ENCODE results near the gene HLA-DOB.
"Not testable (repeated sequence)": the region's sequence is repeated elsewhere in the genome, so short reads cannot be mapped to it uniquely, and the experiment has no call there.

HLA-DOB gene

GRCh38 chr6:32807020-32807580 is 9.7 kb downstream of the HLA-DOB start:
- DNase-seq: no peak

DNA sequence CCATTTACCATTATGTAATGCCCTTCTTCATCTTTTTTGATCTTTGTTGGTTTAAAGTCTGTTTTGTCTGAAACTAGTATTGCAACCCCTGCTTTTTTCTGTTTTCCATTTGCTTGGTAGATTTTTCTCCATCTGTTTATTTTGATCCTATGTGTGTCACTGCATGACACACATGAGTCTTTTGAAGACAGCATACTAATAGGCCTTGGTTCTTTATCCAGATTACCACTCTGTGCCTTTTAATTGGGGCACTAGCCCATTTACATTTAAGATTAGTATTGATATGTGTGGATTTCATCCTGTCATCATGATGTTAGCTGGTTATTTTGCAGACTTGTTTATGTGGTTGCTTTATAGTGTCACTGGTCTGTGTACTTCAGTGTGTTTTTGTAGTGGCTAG is 11.4 kb downstream of the HLA-DOB start:
- not testable (repeated sequence) for DNase-seq

- no peak for DNase-seq
These were observed 13.4 kb downstream of the HLA-DOB start for GRCh38 chr6:32803416-32803815.

- no peak for DNase-seq
These were observed 17.1 kb downstream of the HLA-DOB start for GRCh38 chr6:32799740-32800139.

GRCh38 chr6:32799168-32799567 is 17.6 kb downstream of the HLA-DOB start:
- DNase-seq: no peak

- peak; percentile 85 for DNase-seq
These were observed 19.7 kb downstream of the HLA-DOB start for GRCh38 chr6:32796848-32797776.

DNA sequence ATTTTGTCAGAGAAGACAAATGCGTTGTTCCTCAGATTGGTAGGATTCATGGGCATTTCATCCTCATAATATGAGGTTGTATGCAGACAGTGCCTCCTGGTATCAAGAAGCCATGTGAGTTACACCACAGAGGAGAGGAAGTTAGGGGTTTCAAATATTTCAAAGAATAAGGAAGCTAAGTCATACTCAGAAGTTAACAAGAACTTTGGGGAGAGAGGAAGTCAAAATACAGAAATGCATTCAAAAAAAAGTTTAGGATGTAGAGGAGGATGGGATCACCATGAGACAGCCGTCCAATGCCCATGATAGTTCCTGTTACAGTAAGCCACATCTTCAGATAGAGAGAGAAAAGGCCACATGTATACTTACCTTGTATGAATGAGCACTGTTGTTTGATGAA is 22.3 kb downstream of the HLA-DOB start:
- DNase-seq: no peak

GRCh38 chr6:32792901-32793435 is 23.8 kb downstream of the HLA-DOB start:
- no peak for DNase-seq

DNA sequence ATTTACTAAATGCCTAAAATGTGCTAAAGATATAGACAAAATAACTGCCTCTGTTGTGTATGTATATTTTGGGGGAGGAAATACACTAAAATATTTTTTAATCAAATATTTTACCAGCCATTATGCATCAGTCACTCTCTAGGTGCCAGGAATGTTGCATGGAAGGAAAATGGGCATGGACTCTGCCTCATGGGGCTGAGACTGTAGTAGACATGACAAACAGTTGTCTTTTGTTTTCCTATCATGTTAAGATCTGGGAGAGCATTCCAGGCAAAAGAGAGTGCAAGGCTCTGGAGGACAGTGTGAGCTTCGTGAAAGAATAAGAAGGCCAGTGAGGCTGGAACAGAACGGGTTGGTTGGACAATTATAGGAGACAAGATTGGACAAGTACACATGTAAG is 26.5 kb downstream of the HLA-DOB start:
- no peak for DNase-seq

GRCh38 chr6:32785781-32786533 is 30.8 kb downstream of the HLA-DOB start:
- peak; percentile 24 for DNase-seq

DNA sequence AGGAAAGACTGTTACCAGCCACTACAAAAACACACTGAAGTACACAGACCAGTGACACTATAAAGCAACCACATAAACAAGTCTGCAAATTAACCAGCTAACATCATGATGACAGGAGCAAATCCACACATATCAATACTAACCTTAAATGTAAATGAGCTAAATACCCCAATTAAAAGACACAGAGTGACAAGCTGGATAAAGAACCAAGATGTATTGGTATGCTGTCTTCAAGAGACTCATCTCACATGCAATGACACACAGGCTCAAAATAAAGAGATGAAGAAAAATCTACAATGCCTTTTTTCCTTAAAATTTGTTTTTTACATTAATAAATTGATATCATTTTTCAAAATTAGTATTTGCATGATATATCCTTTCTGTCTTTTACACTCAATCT is 33.9 kb downstream of the HLA-DOB start:
- DNase-seq: not testable (repeated sequence)

DNA sequence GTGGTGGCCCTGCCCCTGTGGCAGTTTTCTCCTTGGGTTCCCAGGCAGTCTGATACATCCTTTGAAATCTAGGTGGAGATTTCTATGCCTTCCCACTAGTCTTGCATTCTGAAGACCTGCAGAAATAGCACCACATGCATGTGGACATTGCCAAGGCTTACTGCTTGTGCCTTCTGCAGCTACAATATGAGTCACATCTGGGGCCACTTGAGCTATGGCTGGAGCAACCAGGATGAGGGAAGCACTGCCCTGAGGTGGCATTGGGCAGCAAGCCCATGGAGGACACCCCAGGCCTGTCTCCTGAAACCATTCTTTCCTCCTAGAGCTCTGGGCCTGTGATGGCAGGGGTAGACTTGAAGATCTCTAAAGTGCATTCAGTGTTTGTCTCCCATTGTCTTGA is 37.8 kb downstream of the HLA-DOB start:
- no peak for DNase-seq

DNA sequence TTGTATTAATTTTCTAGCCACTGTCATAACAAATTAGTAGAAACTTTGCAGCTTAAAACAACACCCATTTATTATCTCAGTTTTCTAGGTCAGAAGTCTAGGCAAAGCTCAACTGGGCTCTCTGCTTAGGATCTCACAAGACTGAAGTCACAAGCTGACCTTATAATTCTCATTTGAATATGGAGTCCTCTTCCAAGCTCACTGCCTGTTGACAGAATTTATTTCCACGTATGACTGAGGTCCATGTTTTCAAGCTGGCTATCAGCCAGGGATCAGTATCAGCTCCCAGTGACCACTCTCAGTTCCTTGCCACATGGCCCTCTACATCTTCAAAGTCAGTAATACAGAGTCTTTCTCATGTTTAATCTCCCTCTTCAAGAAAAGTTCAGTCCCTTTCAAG is 41.7 kb downstream of the HLA-DOB start:
- DNase-seq: no peak

- DNase-seq: no peak
These were observed 42.4 kb downstream of the HLA-DOB start for GRCh38 chr6:32774426-32774825.

GRCh38 chr6:32772656-32773055 is 44.1 kb downstream of the HLA-DOB start:
- DNase-seq: no peak

DNA sequence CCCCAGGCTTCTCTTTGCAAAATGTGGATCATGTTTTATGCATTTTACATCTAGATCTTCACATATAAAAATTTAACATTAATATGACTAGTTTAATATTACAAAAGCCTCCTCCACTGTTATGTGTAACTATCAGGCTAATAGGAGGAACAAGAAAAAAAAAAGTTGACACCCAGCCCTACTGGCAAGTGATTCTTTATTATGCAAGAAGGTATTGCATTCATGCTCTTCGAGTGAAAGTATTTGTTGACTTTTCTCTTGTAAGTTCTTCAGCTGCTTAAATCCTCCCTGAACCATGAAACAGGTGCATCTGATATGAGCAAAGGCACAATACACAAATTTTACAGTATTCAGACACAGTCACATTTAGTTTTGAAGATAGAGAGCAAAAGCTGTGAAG is 52.8 kb downstream of the HLA-DOB start:
- no peak for DNase-seq

- DNase-seq: no peak
These were observed 53.4 kb downstream of the HLA-DOB start, which contains the start of gene HLA-DQB2 for GRCh38 chr6:32763421-32763820. Gene HLA-DQB2 (minus strand): TSS chr6:32763532. CDS start chr6:32763470, 62 bp downstream.

Measured in activated CD4-positive, alpha-beta T cell treated with anti-CD3 and anti-CD28 coated beads for 48 hours (primary cell).